GM21447 (cell line): ENCODE data around the gene KLHL10.
A peak's percentile ranks its signal among the peaks of the same experiment; 100 is the strongest.

Experiments
- ATAC-seq: cut with Tn5 transposase; IDR thresholded peaks from one replicate; pipeline ENCODE4 v1.9.1; 2021; ENCODE audit not compliant: unreplicated experiment

KLHL10 gene

GRCh38 chr17:41837761-41838538 lies at the start of gene KLHL10:
Gene KLHL10, plus strand, starts transcription at chr17:41837825. Its CDS starts 108 bp downstream, at chr17:41837933.
- ATAC-seq = no peak

- ATAC-seq = no peak
These were observed 44.5 kb upstream of the KLHL10 start for GRCh38 chr17:41792845-41793783.

GRCh38 chr17:41793784-41794539 lies 43.7 kb upstream of the KLHL10 start:
- no peak for ATAC-seq

- ATAC-seq = no peak
These were observed 43.1 kb upstream of the KLHL10 start for GRCh38 chr17:41794540-41794975.

GRCh38 chr17:41796121-41796895 lies 41.3 kb upstream of the KLHL10 start:
- no peak for ATAC-seq

- ATAC-seq = no peak
These were observed 40.2 kb upstream of the KLHL10 start for GRCh38 chr17:41797377-41797776.

GRCh38 chr17:41799366-41799765 lies 38.3 kb upstream of the KLHL10 start:
- ATAC-seq = no peak

GRCh38 chr17:41800601-41801373 lies 36.8 kb upstream of the KLHL10 start:
- ATAC-seq = no peak

- ATAC-seq = no peak
These were observed 36.0 kb upstream of the KLHL10 start for GRCh38 chr17:41801374-41802271.

- no peak for ATAC-seq
These were observed 34.3 kb upstream of the KLHL10 start for GRCh38 chr17:41803049-41804020.

GRCh38 chr17:41806685-41807445 lies 30.8 kb upstream of the KLHL10 start:
- no peak for ATAC-seq

- ATAC-seq = no peak
These were observed 26.7 kb upstream of the KLHL10 start for GRCh38 chr17:41810659-41811548.

- peak; percentile 75 for ATAC-seq
These were observed 25.9 kb upstream of the KLHL10 start, which contains the start of gene P3H4 for GRCh38 chr17:41811549-41812380. Gene P3H4, minus strand, starts transcription at chr17:41811949. Its CDS starts 34 bp downstream, at chr17:41811915.

GRCh38 chr17:41812381-41813151 lies 25.1 kb upstream of the KLHL10 start, which contains the start of gene FKBP10:
Gene FKBP10, plus strand, starts transcription at chr17:41813004. Its CDS starts 31 bp downstream, at chr17:41813035.
- peak; percentile 8 for ATAC-seq
